Measurements from ENCODE around the gene PRAMEF7. TPM values are rescaled to one million over a fixed set of nuclear protein-coding genes. Genes with fewer than 3 reads are reported as not detected.
"Not testable (repeated sequence)": the region's sequence is repeated elsewhere in the genome, so short reads cannot be mapped to it uniquely, and the experiment has no call there.

Gene PRAMEF7
- not detected for polyA plus RNA-seq
- long read RNA-seq, donor 1 = 0 reads
- long read RNA-seq, donor 2 = 0 reads
- long read RNA-seq, donor 3 = 0 reads
- long read RNA-seq, donor 4 = 0 reads
- long read RNA-seq, donor 5 = 0 reads
- long read RNA-seq, donor 6 = 0 reads
- long read RNA-seq, donor 7 = 0 reads
- long read RNA-seq, donor 8 = 0 reads
- long read RNA-seq, donor 9 = 0 reads
- long read RNA-seq, donor 10 = 0 reads

GRCh38 chr1:12916310-12916709, at the start of gene PRAMEF7:
PRAMEF7 (plus strand) TSS chr1:12916610; CDS start chr1:12917693, 1,083 bp downstream.
- H3K4me1 ChIP-seq (ENCODE audit: control insufficient read depth in 3 of 3, insufficient read depth in 2 of 3, low read depth in 1 of 3, low read length in 2 of 3); FAIRE-seq; H3K27me3 ChIP-seq (ENCODE audit: control insufficient read depth in 3 of 3, insufficient read depth in 3 of 3, low read length in 3 of 3); DNase-seq; H3K9me3 ChIP-seq (ENCODE audit: control insufficient read depth in 2 of 2, insufficient read depth in 1 of 2, low read depth in 1 of 2, low read length in 1 of 2); H3K36me3 ChIP-seq (ENCODE audit: control insufficient read depth in 3 of 3, insufficient read depth in 2 of 3, low read depth in 1 of 3, low read length in 3 of 3); H3K4me3 ChIP-seq (ENCODE audit: low read depth in 1 of 3, low read length in 3 of 3); H3K27ac ChIP-seq (ENCODE audit: low read depth in 1 of 3, low read length in 2 of 3): not testable (repeated sequence)
- WGBS, 3 donors = no CpG with 5 or more reads among the region's 1 CpG

DNA sequence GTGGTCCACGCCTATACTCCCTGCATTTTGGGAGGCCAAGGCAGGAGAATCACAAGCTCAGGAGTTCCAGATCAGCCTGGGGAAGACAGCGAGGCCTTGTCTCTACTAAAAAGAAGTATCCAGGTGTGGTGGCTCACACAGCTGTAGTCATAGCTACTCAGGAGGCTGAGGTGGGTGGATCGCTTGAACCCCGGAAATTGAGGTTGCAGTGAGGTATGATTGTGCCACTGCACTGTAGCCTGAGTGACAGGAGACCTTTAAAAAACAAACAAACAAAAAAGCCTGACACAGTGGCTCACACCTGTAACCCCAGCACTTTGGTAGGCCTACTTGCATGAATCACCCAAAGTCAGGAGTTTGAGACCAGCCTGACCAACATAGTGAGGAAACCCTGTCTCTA, 38.0 kb upstream of the PRAMEF7 start:
- not testable (repeated sequence) for FAIRE-seq, DNase-seq

DNA sequence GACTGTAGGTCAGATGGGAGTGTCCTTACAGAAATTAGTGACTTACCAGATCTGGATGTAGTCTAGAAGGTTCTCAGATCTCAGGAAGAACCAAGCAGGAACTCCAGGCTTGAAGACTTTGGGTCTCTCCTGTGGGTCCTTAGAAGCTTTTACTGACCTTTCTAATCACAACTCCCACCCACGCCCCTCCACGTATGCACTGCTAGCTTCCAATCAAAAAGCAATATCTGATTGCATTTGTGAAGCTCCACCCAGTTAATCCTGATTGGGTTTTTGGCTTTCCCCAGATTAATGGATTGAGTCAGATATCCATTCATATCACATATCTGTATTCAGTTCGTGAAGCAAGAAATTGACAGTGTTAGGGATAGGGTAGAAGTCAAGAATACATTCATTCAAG, 30.3 kb upstream of the PRAMEF7 start, which contains the start of gene PRAMEF4:
Gene PRAMEF4, minus strand, starts transcription at position 101 of the 400 bp plus-strand sequence. CDS start 2,807 bp downstream, outside the sequence.
- not testable (repeated sequence) for FAIRE-seq; DNase-seq; H3K27ac ChIP-seq (ENCODE audit: low read depth in 1 of 3, low read length in 2 of 3); H3K4me1 ChIP-seq (ENCODE audit: control insufficient read depth in 3 of 3, insufficient read depth in 2 of 3, low read depth in 1 of 3, low read length in 2 of 3); H3K36me3 ChIP-seq (ENCODE audit: control insufficient read depth in 3 of 3, insufficient read depth in 2 of 3, low read depth in 1 of 3, low read length in 3 of 3); H3K9me3 ChIP-seq (ENCODE audit: control insufficient read depth in 2 of 2, insufficient read depth in 1 of 2, low read depth in 1 of 2, low read length in 1 of 2); H3K27me3 ChIP-seq (ENCODE audit: control insufficient read depth in 3 of 3, insufficient read depth in 3 of 3, low read length in 3 of 3); H3K4me3 ChIP-seq (ENCODE audit: low read depth in 1 of 3, low read length in 3 of 3)
- WGBS, 3 donors = 54 to 74% (median 74%) methylated on average over 3 of the region's 3 CpGs

More for the DNA sequence above, 38.0 kb upstream of the PRAMEF7 start:
- 84 to 87% (median 84%) methylated on average over 3 of the region's 4 CpGs for WGBS, 3 donors
- H3K27me3 ChIP-seq (ENCODE audit: control insufficient read depth in 3 of 3, insufficient read depth in 3 of 3, low read length in 3 of 3); H3K27ac ChIP-seq (ENCODE audit: low read depth in 1 of 3, low read length in 2 of 3); H3K9me3 ChIP-seq (ENCODE audit: control insufficient read depth in 2 of 2, insufficient read depth in 1 of 2, low read depth in 1 of 2, low read length in 1 of 2); H3K4me1 ChIP-seq (ENCODE audit: control insufficient read depth in 3 of 3, insufficient read depth in 2 of 3, low read depth in 1 of 3, low read length in 2 of 3); H3K36me3 ChIP-seq (ENCODE audit: control insufficient read depth in 3 of 3, insufficient read depth in 2 of 3, low read depth in 1 of 3, low read length in 3 of 3); H3K4me3 ChIP-seq (ENCODE audit: low read depth in 1 of 3, low read length in 3 of 3): not testable (repeated sequence)

DNA sequence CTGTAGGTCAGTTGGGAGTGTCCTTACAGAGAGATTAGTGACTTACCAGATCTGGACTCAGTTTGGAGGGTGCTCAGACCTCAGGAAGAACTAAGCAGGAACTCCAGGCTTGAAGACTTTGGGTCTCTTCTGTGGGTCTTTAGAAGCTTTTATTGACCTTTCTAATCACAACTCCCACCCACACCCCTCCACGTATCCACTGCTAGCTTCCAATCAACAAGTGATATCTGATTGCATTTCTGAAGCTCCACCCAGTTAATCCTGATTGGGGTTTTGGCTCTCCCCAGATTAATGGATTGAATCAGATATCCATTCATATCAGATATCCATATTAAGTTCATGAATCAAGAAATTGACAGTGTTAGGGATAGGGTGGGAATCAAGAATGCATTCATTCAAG, 18.2 kb upstream of the PRAMEF7 start, which contains the start of gene PRAMEF10:
Gene PRAMEF10, minus strand, starts transcription at position 101 of the 400 bp plus-strand sequence. CDS start 2,423 bp downstream, outside the sequence.
- H3K4me3 ChIP-seq (ENCODE audit: low read depth in 1 of 3, low read length in 3 of 3); DNase-seq; H3K4me1 ChIP-seq (ENCODE audit: control insufficient read depth in 3 of 3, insufficient read depth in 2 of 3, low read depth in 1 of 3, low read length in 2 of 3); H3K36me3 ChIP-seq (ENCODE audit: control insufficient read depth in 3 of 3, insufficient read depth in 2 of 3, low read depth in 1 of 3, low read length in 3 of 3); H3K27ac ChIP-seq (ENCODE audit: low read depth in 1 of 3, low read length in 2 of 3); FAIRE-seq; H3K9me3 ChIP-seq (ENCODE audit: control insufficient read depth in 2 of 2, insufficient read depth in 1 of 2, low read depth in 1 of 2, low read length in 1 of 2); H3K27me3 ChIP-seq (ENCODE audit: control insufficient read depth in 3 of 3, insufficient read depth in 3 of 3, low read length in 3 of 3): not testable (repeated sequence)
- no CpG with 5 or more reads among the region's 1 CpG for WGBS, 3 donors

- DNase-seq; H3K27me3 ChIP-seq (ENCODE audit: control insufficient read depth in 3 of 3, insufficient read depth in 3 of 3, low read length in 3 of 3); H3K4me1 ChIP-seq (ENCODE audit: control insufficient read depth in 3 of 3, insufficient read depth in 2 of 3, low read depth in 1 of 3, low read length in 2 of 3); H3K4me3 ChIP-seq (ENCODE audit: low read depth in 1 of 3, low read length in 3 of 3); FAIRE-seq; H3K27ac ChIP-seq (ENCODE audit: low read depth in 1 of 3, low read length in 2 of 3); H3K9me3 ChIP-seq (ENCODE audit: control insufficient read depth in 2 of 2, insufficient read depth in 1 of 2, low read depth in 1 of 2, low read length in 1 of 2); H3K36me3 ChIP-seq (ENCODE audit: control insufficient read depth in 3 of 3, insufficient read depth in 2 of 3, low read depth in 1 of 3, low read length in 3 of 3): not testable (repeated sequence)
Observed at GRCh38 chr1:12899186-12899585, 17.2 kb upstream of the PRAMEF7 start.

- not testable (repeated sequence) for H3K4me1 ChIP-seq (ENCODE audit: control insufficient read depth in 3 of 3, insufficient read depth in 2 of 3, low read depth in 1 of 3, low read length in 2 of 3); H3K9me3 ChIP-seq (ENCODE audit: control insufficient read depth in 2 of 2, insufficient read depth in 1 of 2, low read depth in 1 of 2, low read length in 1 of 2); H3K36me3 ChIP-seq (ENCODE audit: control insufficient read depth in 3 of 3, insufficient read depth in 2 of 3, low read depth in 1 of 3, low read length in 3 of 3); FAIRE-seq; H3K27ac ChIP-seq (ENCODE audit: low read depth in 1 of 3, low read length in 2 of 3); H3K4me3 ChIP-seq (ENCODE audit: low read depth in 1 of 3, low read length in 3 of 3); H3K27me3 ChIP-seq (ENCODE audit: control insufficient read depth in 3 of 3, insufficient read depth in 3 of 3, low read length in 3 of 3); DNase-seq
- 63 to 68% (median 68%) methylated on average over 2 to 4 of the region's 5 CpGs for WGBS, 3 donors
Observed at GRCh38 chr1:12903793-12904572, 12.4 kb upstream of the PRAMEF7 start.

GRCh38 chr1:12921749-12922148, 5.3 kb downstream of the PRAMEF7 start:
- not testable (repeated sequence) for H3K27me3 ChIP-seq (ENCODE audit: control insufficient read depth in 3 of 3, insufficient read depth in 3 of 3, low read length in 3 of 3); DNase-seq; H3K27ac ChIP-seq (ENCODE audit: low read depth in 1 of 3, low read length in 2 of 3); FAIRE-seq; H3K36me3 ChIP-seq (ENCODE audit: control insufficient read depth in 3 of 3, insufficient read depth in 2 of 3, low read depth in 1 of 3, low read length in 3 of 3); H3K9me3 ChIP-seq (ENCODE audit: control insufficient read depth in 2 of 2, insufficient read depth in 1 of 2, low read depth in 1 of 2, low read length in 1 of 2); H3K4me1 ChIP-seq (ENCODE audit: control insufficient read depth in 3 of 3, insufficient read depth in 2 of 3, low read depth in 1 of 3, low read length in 2 of 3); H3K4me3 ChIP-seq (ENCODE audit: low read depth in 1 of 3, low read length in 3 of 3)
- WGBS, 3 donors = 51 to 66% (median 65%) methylated on average over 2 of the region's 2 CpGs

DNA sequence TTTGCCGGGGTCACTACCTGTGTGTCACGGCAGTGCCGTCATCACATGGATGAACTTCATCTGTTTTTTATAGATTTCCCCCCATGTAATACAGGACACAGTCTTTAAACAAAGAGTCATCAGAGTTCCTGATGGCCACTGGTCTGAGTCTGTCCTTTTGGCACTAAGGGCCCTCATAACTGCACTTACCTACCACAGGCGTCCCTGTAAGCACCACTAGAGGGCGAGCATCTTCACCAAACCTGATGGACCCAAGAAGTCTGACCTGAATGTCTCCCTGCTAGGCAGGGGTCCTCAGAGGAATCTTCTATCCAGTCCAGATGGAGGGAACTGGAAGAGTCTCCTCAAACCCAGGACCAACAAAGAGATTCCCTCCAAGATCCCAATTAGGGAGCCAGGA, 8.0 kb downstream of the PRAMEF7 start:
- not testable (repeated sequence) for H3K4me1 ChIP-seq (ENCODE audit: control insufficient read depth in 3 of 3, insufficient read depth in 2 of 3, low read depth in 1 of 3, low read length in 2 of 3); H3K4me3 ChIP-seq (ENCODE audit: low read depth in 1 of 3, low read length in 3 of 3); H3K9me3 ChIP-seq (ENCODE audit: control insufficient read depth in 2 of 2, insufficient read depth in 1 of 2, low read depth in 1 of 2, low read length in 1 of 2); H3K36me3 ChIP-seq (ENCODE audit: control insufficient read depth in 3 of 3, insufficient read depth in 2 of 3, low read depth in 1 of 3, low read length in 3 of 3); H3K27me3 ChIP-seq (ENCODE audit: control insufficient read depth in 3 of 3, insufficient read depth in 3 of 3, low read length in 3 of 3); FAIRE-seq; H3K27ac ChIP-seq (ENCODE audit: low read depth in 1 of 3, low read length in 2 of 3); DNase-seq
- 0 to 34% (median 12%) methylated on average over 2 to 3 of the region's 5 CpGs for WGBS, 3 donors
